HG02623 (cell line): Measurements from ENCODE around the gene ZNF512B.
"Not testable (repeated sequence)": the region's sequence is repeated elsewhere in the genome, so short reads cannot be mapped to it uniquely, and the experiment has no call there.

Experiments used
- ATAC-seq: cut with Tn5 transposase; IDR thresholded peaks from one replicate; pipeline ENCODE4 v1.9.1; 2021; ENCODE audit warnings: moderate library complexity; ENCODE audit not compliant: unreplicated experiment

Gene ZNF512B

DNA sequence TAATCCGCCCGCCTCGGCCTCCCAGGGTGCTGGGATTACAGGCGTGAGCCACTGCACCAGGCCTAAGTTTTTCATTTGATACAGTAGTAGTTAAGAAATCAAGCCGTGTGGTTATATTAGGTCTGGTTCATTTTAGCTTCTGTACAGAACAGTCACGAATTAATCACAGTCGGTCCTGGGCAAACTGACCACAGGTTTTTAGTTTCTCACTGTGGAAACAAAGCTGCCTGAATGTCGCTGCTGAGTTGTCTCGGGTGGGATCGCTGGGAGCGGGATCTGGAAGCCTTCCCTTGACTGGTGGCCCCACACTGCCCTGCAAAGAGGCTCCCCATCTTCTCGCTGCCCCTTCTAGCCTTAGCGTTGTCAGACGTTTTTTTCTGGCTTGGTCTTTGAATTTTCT, 32.1 kb downstream of the ZNF512B start:
- no peak for ATAC-seq

DNA sequence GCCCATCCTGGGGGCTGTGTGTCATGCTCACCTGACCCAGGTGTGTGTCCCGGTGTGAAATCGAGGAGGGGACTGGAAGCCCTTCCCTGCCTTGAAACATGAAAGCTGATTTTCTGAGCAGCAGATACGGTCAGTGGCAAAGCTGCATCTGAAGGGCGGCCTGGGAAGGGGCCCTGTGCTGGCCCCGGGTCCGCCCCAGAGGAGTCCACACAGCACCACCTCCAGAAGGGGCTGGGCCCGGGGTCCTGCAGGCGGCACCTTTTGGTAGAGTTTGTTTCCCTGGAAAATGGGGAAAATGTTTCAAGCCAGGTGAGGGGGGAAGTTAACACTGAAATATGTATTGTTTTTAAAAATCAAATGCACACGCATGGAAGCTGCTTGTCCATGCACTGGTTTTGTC, 34.3 kb downstream of the ZNF512B start:
- no peak for ATAC-seq

DNA sequence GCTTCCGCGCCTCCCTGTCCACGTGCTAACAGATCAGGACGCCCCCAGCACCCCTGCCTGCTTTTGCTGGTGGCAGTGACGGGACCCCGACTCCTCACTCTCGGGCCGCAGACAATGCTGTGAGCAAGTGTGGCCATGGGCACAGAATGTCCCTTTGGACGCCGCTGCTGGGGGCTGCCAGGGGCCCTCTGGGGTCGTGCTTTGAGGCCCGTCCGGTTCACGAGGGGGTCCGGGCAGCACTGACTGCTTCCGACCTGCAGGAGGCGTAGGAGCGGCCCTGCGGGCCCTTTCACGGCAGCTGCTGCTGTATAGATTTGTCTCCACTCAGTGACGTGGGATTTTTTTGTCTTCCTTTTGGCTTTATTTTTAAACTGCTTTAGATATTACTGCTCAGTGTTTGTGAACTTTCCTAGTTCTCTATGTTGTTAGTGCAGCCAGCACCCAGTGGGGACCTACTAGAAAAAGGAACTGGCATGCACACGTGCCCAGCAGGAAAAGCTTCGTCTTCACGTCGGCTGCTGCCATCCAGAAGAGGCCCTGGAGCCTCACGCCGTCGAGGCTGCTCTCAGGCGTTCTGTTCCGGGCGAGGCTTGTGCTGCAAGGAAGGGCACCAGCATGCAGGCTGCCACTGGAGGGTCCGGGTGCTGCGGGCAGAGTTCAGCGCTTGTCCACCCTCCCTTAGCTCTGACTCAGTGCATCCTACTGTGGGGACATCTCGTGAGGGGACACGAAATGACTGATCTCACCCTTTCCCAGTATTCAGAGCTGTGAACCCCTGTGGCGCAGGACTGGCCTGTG, 35.3 kb downstream of the ZNF512B start:
- no peak for ATAC-seq

DNA sequence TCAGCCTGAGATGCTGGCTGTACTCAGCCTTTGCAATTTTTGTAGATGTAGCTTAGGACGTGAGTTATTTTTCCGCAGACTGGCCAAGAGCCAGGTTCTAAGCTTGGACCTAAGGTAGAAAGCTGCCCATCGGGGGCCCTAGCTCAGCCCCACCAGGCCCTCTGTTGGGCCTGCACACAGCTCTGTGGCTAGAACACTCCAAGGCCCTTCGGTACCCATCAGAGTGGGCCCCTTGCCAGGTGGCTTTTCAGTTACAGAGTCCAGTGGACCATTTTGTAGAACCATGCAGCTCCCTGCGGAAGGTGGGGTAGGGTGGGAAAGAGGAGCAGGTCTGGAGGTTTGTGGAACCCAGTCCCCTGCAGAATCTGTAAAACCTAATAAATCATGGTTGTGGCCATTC, 36.1 kb downstream of the ZNF512B start:
- ATAC-seq, result no peak

DNA sequence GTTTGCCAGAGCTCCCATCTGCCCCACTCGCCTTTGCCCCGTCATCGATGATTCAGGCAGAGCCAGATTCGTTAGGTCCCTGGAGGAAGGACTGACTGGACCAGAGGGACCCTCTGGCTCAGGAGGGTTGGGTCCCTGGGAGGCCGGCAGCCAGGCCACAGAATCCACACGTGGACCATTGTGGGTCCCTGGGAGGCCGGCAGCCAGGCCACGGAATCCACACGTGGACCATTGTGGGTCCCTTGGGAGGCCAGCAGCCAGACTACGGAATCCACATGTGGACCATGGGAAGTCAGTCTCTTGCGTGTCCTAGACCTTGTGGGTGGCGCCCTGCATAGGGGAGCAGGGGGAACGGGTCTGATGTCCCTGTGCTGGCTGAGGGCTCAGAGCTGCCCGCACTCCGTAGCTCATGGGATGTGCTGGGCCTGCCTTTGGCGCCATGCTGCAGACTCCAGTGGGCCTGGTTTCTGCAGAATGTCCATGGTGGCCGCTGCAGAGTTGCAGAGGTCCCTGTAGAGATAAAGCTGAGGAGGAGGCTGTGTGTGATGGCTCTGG, 37.0 kb downstream of the ZNF512B start:
- ATAC-seq, result no peak

DNA sequence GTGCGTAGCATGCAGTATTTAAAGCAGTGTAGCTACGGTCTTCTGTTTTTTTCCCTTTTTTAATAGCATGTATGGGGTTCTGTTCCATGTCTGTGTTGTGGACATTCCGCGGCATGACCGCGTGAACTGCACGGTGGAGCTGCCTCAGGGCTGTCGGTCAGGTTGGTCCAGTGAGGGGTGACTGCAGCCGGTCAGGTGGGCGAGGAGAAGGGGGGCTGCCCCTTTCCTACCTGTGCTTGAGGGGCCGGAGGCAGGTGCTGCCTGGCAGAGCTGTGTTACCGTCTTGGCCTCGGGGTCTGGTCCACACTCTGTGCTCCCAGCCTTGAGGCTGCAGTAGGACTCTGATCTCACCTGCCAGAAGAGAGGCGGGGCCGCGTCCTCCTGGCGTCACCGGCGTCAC, 38.0 kb downstream of the ZNF512B start:
- no peak for ATAC-seq

DNA sequence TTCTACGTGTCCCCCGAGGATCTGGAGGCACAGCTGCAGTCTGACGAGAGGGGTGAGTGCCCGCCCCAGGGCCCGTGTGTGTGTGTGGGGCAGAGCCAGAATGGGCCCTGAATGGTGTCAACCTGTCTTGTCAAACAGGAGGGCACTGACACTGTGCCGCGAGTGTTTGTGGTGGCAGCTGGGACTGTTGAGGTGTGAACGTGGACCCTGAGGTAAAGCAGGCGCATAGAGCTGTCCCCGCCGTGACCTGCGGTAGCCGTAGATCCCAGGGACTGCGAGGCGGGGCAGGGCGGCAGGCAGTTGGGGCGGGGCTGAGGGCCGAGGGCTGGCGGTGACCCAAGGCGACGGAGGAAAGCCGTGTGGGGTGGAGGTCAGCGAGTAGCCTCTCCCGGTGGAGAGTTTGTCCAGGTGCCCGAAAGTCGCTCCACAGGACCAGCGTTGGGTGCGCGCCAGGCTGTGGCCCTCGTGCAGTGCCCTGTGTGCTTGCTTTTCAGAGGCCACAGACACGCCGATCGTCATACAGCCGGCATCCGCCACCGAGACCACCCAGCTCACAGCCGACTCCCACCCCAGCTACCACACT, 38.7 kb downstream of the ZNF512B start:
- no peak for ATAC-seq

DNA sequence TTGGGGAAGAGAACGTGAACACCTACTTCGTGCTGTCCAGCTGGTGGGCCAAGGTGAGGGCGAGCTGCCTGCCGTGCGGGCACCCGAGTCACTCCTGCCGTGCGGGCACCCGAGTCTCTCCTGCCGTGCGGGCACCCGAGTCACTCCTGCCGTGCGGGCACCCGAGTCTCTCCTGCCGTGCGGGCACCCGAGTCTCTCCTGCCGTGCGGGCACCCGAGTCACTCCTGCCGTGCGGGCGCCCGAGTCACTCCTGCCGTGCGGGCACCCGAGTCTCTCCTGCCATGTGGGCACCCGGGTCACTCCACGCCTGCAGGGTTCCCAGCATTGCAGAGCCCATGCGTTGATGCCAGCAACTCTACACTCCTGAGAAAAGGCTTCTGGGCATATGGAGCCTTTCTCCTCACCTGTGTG, 40.3 kb downstream of the ZNF512B start:
- not testable (repeated sequence) for ATAC-seq

DNA sequence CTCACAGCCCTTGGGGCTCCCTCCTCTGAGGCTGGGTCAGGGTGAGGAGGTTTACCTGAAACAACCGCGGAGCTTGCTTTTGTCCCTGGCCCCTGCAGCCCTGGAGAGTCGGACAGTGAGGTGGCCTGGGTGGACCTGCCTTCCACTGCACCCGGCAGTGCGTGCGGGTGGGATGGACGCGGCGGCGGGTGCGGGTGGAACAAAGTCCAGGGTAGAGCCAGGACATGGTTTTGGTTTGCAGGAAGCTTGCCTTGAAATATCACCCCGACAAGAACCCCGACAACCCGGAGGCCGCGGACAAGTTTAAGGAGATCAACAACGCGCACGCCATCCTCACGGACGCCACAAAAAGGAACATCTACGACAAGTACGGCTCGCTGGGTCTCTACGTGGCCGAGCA, 40.7 kb downstream of the ZNF512B start:
- no peak for ATAC-seq

DNA sequence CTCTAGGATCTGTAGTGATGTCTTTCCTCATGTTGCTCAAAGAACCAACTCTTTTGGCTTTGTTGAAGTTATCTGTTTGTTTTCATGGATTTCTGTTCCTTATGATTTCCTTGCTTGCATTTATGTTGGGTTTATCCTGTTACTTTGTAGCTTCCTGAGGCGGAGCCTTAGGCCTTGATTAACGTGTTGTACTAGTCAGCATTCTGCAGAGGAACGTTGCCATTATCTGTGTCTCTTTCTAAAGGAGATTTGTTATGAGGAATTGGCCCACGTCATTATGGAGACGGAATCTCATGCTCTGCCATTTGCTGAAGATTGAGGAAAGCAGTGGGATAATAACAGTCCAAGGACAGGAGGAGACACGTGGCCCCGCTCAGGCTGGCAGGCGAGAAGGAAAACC, 43.4 kb downstream of the ZNF512B start:
- no peak for ATAC-seq

DNA sequence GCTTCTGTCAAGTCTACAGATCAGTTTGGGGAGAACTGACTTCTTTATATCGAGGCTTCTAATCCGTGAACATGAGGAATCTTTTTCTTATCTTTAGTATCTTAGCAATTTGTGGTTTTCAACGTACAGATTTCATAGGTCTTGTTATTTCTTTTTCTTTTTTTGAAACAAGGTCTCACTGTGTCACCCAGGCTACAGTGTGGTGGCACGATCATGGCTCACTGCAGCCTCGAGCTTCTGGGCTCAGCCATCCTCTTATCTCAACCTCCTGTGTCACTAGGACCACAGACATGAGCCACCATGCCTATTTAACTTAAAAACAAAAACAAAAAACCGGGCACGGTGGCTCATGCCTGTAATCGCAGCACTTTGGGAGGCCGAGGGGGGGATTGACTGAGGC, 45.5 kb downstream of the ZNF512B start:
- no peak for ATAC-seq

DNA sequence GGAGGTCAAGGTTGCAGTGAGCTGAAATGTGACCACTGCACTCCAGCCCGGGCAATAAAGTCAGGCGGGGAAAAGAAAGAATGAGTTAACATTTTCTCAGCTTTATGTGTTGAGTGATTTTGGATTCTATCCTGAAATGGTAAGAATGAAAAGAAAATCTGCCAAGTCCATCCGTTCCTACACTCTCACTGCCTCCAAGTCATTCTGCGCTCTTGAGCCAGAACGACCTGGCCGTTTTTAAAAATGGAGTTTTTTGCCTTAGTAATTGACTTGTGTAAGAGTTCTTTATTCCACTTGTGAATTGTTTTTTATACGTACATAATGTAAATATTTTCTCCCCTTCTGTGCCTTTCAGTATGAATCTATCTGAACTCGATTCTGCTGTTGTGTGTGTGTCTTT, 46.1 kb downstream of the ZNF512B start:
- ATAC-seq, result no peak

DNA sequence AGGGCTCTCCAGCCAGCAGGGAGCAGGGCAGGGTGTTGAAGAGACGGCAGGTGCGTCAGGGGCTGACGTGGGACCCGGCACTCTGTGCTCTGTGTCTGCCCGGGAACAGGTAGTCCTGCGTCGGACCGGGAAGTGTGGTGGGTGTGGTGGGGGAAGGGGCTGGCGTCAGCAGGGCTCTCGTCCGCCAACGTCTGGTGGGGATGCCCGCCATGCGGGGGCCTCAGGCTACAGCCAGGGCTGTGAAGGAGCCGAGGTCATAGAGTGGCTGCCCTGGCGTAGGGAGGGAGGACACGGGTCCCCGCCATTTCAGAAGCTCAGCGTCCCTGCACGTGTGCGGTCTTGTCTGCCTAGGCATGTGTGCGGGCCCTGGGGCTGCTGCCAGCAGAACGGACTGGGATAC, 49.5 kb downstream of the ZNF512B start:
- ATAC-seq, result no peak

DNA sequence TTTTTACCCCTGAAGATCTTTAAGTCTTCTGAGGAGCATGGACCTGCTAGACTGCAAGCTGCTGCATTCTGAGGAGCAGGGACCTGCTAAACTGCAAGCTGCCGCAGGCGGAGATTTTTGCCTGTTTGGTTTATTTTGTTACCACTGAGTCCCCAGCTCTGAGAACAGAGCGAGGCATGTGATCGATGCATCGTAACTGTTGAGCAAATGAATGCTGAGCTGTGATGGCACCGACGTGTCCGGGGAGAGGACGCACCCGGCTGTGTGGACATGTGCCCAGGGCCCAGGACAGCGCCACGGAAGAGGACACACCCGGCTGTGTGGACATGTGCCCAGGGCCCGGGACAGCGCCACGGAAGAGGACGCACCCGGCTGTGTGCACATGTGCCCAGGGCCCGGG, 50.6 kb downstream of the ZNF512B start:
- no peak for ATAC-seq

DNA sequence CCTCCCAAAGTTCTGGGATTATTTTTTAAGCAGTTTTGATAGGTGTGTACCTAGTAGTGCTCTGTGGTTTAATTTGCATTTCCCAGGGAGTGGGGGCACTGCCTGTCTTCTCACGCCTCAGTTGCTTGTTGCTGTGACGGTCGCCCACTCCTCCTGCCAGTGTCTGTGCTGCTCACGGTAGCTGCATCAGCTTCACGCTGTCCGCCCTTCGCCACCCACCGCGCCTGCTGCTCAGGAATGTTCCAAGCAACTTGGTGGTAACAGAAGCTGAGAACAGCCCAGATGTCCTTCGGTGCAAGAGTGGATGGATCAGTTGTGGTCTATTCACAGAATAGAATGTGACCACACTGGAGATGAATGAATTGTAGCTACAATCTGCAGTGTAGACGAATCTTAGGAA, 51.9 kb downstream of the ZNF512B start:
- no peak for ATAC-seq

DNA sequence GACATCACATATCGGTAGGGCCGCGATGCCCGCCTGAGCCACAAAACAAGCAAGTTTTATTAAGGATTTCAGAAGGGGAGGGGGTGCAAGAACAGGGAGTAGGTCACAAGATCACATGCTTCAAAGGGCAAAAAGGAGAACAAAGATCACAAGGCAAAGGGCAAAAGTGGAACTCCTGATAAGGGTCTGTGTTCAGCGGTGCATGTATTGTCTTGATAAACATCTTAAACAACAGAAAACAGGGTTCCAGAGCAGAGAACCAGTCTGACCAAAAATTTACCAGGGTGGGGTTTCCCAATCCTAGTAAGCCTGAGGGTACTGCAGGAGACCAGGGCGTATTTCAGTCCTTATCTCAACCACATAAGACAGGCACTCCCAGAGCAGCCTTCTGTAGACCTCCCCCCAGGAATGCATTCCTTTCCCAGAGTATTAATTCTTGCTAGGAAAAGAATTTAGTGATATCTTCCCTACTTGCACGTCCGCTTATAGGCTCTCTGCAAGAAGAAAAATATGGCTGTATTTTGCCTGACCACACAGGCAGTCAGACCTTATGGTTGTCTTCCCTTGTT, 53.3 kb downstream of the ZNF512B start:
- not testable (repeated sequence) for ATAC-seq

DNA sequence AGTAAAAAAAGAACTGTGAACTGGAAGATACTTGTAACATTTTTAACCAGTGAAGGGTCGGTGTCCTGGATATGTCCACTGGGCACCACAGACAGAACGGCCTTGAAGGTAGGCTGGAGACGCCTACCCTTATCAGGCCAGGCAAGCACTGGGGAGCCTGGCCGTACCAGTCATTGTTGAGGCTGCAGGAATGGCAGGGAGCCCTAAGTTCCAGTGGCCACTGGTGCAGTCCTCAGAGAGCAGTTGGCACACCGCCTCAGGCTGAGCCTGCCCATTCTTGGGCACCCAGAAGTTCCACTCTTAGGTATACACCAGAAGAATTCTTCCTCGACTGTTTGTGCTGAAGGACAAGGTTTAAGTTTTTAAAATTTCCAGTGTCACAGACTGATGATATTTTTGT, 54.3 kb downstream of the ZNF512B start:
- no peak for ATAC-seq

DNA sequence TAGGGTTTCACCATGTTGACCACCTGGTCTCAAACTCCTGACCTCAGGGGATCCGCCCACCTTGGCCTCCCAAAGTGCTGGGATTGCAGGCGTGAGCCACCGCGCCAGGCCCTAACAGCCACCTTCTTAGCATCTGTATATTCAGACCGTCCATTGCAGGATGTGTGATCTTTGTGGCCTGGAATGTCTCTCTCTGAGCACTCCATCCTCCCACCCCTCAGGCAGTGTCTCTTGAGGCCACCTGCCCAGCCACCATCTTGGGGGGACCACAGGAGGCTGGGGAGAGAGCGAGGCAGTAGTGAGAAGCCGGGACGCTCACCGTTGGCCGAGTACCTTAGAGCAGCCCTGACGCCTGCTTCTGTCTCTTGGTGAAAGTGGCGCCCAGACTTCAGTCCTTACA, 56.0 kb downstream of the ZNF512B start:
- ATAC-seq, result no peak

DNA sequence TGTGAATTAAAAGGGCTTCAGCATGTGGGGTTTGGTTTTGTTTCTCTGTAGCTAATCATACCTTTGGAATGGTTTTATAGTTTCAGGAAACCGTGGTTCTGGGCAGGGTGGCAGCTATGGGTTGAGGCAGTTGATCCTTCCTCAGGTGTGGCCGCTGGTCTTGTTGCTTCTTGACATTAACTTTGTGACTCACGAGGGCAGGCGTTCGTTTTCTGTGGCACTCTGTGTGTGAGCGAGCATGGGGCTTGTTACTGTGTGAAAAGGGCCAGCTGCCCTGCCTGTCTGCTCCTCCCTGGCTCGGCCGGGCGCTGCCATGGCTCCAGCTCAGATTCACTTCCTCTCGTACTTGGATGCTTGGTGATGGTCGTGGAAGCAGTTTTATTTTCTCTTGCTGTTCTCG, 58.6 kb downstream of the ZNF512B start:
- ATAC-seq, result no peak

DNA sequence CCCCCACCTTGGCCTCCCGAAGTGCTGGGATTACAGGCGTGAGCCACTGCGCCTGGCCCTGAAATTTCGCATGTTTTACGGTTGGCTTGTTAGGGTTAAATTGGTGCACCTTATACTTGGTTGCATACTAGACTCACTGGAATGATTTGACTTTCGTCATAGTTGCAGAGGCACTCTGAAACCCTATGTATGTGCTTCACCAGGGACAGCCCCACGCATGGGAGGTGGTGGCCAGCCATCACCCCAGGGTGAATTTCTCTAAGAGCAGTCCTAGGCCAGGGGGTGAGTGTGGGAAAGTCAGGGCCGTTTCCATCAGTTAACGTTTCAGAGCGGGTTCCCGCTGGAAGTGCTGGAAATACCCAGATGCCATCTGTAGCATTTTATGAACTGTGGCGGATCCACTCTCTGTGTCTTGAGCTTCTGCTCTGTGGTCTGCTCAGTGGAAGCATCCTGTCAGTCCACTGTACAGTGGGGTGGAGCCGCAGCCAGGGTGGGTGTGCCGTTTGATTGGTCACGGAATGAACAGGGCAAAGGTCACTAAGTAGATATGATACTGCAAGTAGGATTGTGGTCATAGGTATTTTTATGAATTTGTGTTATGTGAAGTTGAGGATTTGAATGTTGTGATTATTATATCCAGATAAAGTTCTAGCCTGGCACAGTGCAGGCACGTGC, 61.6 kb downstream of the ZNF512B start:
- ATAC-seq, result no peak
